H9 (cell line): ENCODE data around the gene RAET1G. TPM values are rescaled to one million over a fixed set of nuclear protein-coding genes. Genes with fewer than 3 reads are reported as not detected.

ENCODE experiments used
- DNase-seq: peaks from one replicate; pipeline ENCODE4 v3.0.0-alpha.2; 2017
- H2AFZ ChIP-seq: one replicate; pipeline ENCODE4 v1.6.1; 2013; ENCODE audit warnings: mild to moderate bottlenecking, low read length, control low read depth, moderate library complexity
- H2AK5ac ChIP-seq: 2 replicates; pipeline ENCODE4 v1.6.1; 2013; ENCODE audit warnings: low read length, control low read depth, mixed read lengths; ENCODE audit not compliant: insufficient read length
- H2BK120ac ChIP-seq: one replicate; pipeline ENCODE4 v1.6.1; 2013; ENCODE audit warnings: low read depth, mild to moderate bottlenecking, low read length, control low read depth, inconsistent platforms; ENCODE audit not compliant: poor library complexity, severe bottlenecking
- H2BK12ac ChIP-seq: 2 replicates; pipeline ENCODE4 v1.6.1; 2013; ENCODE audit warnings: low read length, control low read depth, mixed read lengths, low read depth; ENCODE audit not compliant: insufficient read length
- H2BK15ac ChIP-seq: 2 replicates; pipeline ENCODE4 v1.6.1; 2013; ENCODE audit warnings: low read depth, low read length, control low read depth
- H2BK20ac ChIP-seq: one replicate; pipeline ENCODE4 v1.6.1; 2013; ENCODE audit warnings: low read depth, mild to moderate bottlenecking, low read length, control low read depth, inconsistent platforms; ENCODE audit not compliant: poor library complexity, severe bottlenecking
- H2BK5ac ChIP-seq: 2 replicates; pipeline ENCODE4 v1.6.1; 2013; ENCODE audit warnings: low read length, control low read depth, mixed read lengths; ENCODE audit not compliant: insufficient read length
- H3K14ac ChIP-seq: 2 replicates; pipeline ENCODE4 v1.6.1; 2013; ENCODE audit warnings: low read length, control low read depth; ENCODE audit not compliant: insufficient read depth
- H3K18ac ChIP-seq: 2 replicates; pipeline ENCODE4 v1.6.1; 2013; ENCODE audit warnings: low read depth, mild to moderate bottlenecking, mixed read lengths, low read length, control low read depth; ENCODE audit not compliant: insufficient read length
- H3K23ac ChIP-seq: 2 replicates; pipeline ENCODE4 v1.6.1; 2013; ENCODE audit warnings: low read length, control low read depth, mixed read lengths, low read depth; ENCODE audit not compliant: insufficient read length
- H3K23me2 ChIP-seq: 2 replicates; pipeline ENCODE4 v1.6.1; 2013; ENCODE audit warnings: low read depth, mild to moderate bottlenecking, mixed read lengths, low read length, control low read depth; ENCODE audit not compliant: insufficient read length, poor library complexity, severe bottlenecking
- H3K27ac ChIP-seq: 2 replicates; pipeline ENCODE4 v1.5.1; 2013; ENCODE audit warnings: low read length, control low read depth, mixed read lengths, low read depth; ENCODE audit not compliant: insufficient read length
- H3K27me3 ChIP-seq: 2 replicates; pipeline ENCODE4 v1.6.1; 2013; ENCODE audit warnings: low read length, control low read depth, inconsistent platforms; ENCODE audit not compliant: insufficient read depth
- H3K4ac ChIP-seq: 2 replicates; pipeline ENCODE4 v1.6.1; 2013; ENCODE audit warnings: low read depth, mild to moderate bottlenecking, control low read depth, inconsistent platforms, low read length, moderate library complexity
- H3K4me1 ChIP-seq: 2 replicates; pipeline ENCODE4 v1.6.1; 2013; ENCODE audit warnings: low read length, control low read depth, inconsistent platforms; ENCODE audit not compliant: insufficient read depth
- H3K4me2 ChIP-seq: 2 replicates; pipeline ENCODE4 v1.6.1; 2013; ENCODE audit warnings: low read length, control low read depth, mixed read lengths; ENCODE audit not compliant: insufficient read length, insufficient read depth
- H3K56ac ChIP-seq: 2 replicates; pipeline ENCODE4 v1.6.1; 2013; ENCODE audit warnings: low read depth, mild to moderate bottlenecking, mixed read lengths, low read length, control low read depth; ENCODE audit not compliant: insufficient read length
- H3K79me1 ChIP-seq: 2 replicates; pipeline ENCODE4 v1.6.1; 2013; ENCODE audit warnings: low read depth, mild to moderate bottlenecking, moderate library complexity, low read length, control low read depth, inconsistent platforms; ENCODE audit not compliant: insufficient read depth, poor library complexity, severe bottlenecking
- H3K79me2 ChIP-seq: 2 replicates; pipeline ENCODE4 v1.6.1; 2013; ENCODE audit warnings: low read length, control low read depth, inconsistent platforms; ENCODE audit not compliant: insufficient read depth
- H3K9ac ChIP-seq: 2 replicates; pipeline ENCODE4 v1.6.1; 2013; ENCODE audit warnings: low read length, control low read depth, mixed read lengths; ENCODE audit not compliant: insufficient read length; ENCODE audit errors: extremely low read depth
- H3K9me3 ChIP-seq: one replicate; pipeline ENCODE4 v1.6.1; 2013; ENCODE audit warnings: low read depth, low read length, inconsistent platforms; ENCODE audit not compliant: control insufficient read depth
- H3T11ph ChIP-seq: one replicate; pipeline ENCODE4 v1.6.1; 2013; ENCODE audit warnings: mild to moderate bottlenecking, low read length, control low read depth, inconsistent platforms
- H4K20me1 ChIP-seq: one replicate; pipeline ENCODE4 v1.6.1; 2013; ENCODE audit not compliant: control insufficient read depth, insufficient read length, insufficient read depth
- H4K5ac ChIP-seq: 2 replicates; pipeline ENCODE4 v1.6.1; 2013; ENCODE audit warnings: low read depth, mild to moderate bottlenecking, mixed read lengths, low read length, control low read depth; ENCODE audit not compliant: insufficient read length
- H4K8ac ChIP-seq: replicated peaks from 2 replicates; pipeline ENCODE4 v1.6.1; 2013; ENCODE audit warnings: low read length, control low read depth, mixed read lengths, low read depth; ENCODE audit not compliant: insufficient read length
- H4K91ac ChIP-seq: 2 replicates; pipeline ENCODE4 v1.6.1; 2013; ENCODE audit warnings: low read depth, mild to moderate bottlenecking, moderate library complexity, mixed read lengths, low read length, control low read depth; ENCODE audit not compliant: insufficient read length
- H3K27ac Mint-ChIP-seq, 3 experiments: 2 replicates in 2 of 3; 3 replicates in 1 of 3; pipeline ENCODE4 v1.8.0; 2020 to 2021; ENCODE audit warnings: mixed read lengths in 3 of 3, mild to moderate bottlenecking in 1 of 3, moderate library complexity in 1 of 3
- H3K27me3 Mint-ChIP-seq: 2 replicates; pipeline ENCODE4 v1.8.0; 2021; ENCODE audit warnings: low read depth, mild to moderate bottlenecking, moderate library complexity, mixed read lengths
- H3K36me3 Mint-ChIP-seq, 3 experiments: 2 replicates in 2 of 3; 3 replicates in 1 of 3; pipeline ENCODE4 v1.8.0; 2020 to 2021; ENCODE audit warnings: low read depth in 3 of 3, mixed read lengths in 3 of 3; ENCODE audit not compliant: insufficient read depth in 1 of 3
- H3K4me1 Mint-ChIP-seq, 2 experiments: 2 replicates each; pipeline ENCODE4 v1.8.0; 2020; ENCODE audit warnings: mixed read lengths in 2 of 2
- H3K4me3 Mint-ChIP-seq, 2 experiments: 2 replicates in 1 of 2; 3 replicates in 1 of 2; pipeline ENCODE4 v1.8.0; 2020 to 2021; ENCODE audit warnings: mild to moderate bottlenecking in 2 of 2, mixed read lengths in 2 of 2, moderate library complexity in 1 of 2
- H3K9me3 Mint-ChIP-seq, 2 experiments: 2 replicates in 1 of 2; 3 replicates in 1 of 2; pipeline ENCODE4 v1.8.0; 2020; ENCODE audit warnings: mild to moderate bottlenecking in 2 of 2, mixed read lengths in 2 of 2, moderate library complexity in 1 of 2
- WGBS: extraction: QIAGEN DNeasy Blood & Tissue Kit; methylation state at CpG from one replicate; pipeline ENCODE4 v1.1.7; 2013; ENCODE audit warnings: missing lambda C conversion rate, low lambda C conversion rate, mixed read lengths; ENCODE audit not compliant: insufficient read length; ENCODE audit errors: extremely low coverage; 5-methylcytosine and 5-hydroxymethylcytosine counted together
- total RNA-seq: library from RNA; stranded (reverse); gene quantifications from 2 replicates; pipeline ENCODE4 v1.2.1, GENCODE V29; 2021
- TF ChIP-seq, protein P1 (sequence below): fragments of 200-600 bp; sonication (generic); conservative IDR thresholded peaks from 3 replicates; pipeline ENCODE4 v1.8.0; 2021; ENCODE audit warnings: antibody characterized with exemption, mild to moderate bottlenecking

The RAET1G gene
- total RNA-seq, 1 experiment from 2014 or later = not detected

- H3K27ac Mint-ChIP-seq = no peak overlapping the region
- Histone ChIP-seq H3K79me2 (no peaks in the 10 kb centered on the region), H3K27ac (no peak overlapping the region), H3K27me3 (no peaks in the 10 kb centered on the region), H2BK20ac (no peak overlapping the region), H3K23ac (no peak overlapping the region), H4K5ac (no peak overlapping the region), H4K8ac (no peak overlapping the region), H3T11ph (no peak overlapping the region), H3K4me2 (no peak overlapping the region), H2AK5ac (no peak overlapping the region), H3K56ac (no peak overlapping the region), H3K14ac (no peak overlapping the region), H2BK12ac (no peak overlapping the region), H2BK5ac (no peak overlapping the region), H3K9me3 (no peaks in the 10 kb centered on the region), H3K79me1 (no peaks in the 10 kb centered on the region), H2AFZ (no peak overlapping the region), H3K18ac (no peak overlapping the region), H3K23me2 (no peaks in the 10 kb centered on the region), H4K91ac (no peak overlapping the region), H2BK15ac (no peak overlapping the region), H4K20me1 (no peaks in the 10 kb centered on the region), H2BK120ac (no peak overlapping the region), H3K4me1 (no peaks in the 10 kb centered on the region), H3K9ac (no peak overlapping the region), H3K4ac (no peak overlapping the region)
- no peak overlapping the region; a peak in 2 of 5 replicates for H3K4me3 Mint-ChIP-seq
- no peaks in the 10 kb centered on the region for H3K36me3 Mint-ChIP-seq
- H3K9me3 Mint-ChIP-seq = no peaks in the 10 kb centered on the region
- TF ChIP-seq, protein P1, sequence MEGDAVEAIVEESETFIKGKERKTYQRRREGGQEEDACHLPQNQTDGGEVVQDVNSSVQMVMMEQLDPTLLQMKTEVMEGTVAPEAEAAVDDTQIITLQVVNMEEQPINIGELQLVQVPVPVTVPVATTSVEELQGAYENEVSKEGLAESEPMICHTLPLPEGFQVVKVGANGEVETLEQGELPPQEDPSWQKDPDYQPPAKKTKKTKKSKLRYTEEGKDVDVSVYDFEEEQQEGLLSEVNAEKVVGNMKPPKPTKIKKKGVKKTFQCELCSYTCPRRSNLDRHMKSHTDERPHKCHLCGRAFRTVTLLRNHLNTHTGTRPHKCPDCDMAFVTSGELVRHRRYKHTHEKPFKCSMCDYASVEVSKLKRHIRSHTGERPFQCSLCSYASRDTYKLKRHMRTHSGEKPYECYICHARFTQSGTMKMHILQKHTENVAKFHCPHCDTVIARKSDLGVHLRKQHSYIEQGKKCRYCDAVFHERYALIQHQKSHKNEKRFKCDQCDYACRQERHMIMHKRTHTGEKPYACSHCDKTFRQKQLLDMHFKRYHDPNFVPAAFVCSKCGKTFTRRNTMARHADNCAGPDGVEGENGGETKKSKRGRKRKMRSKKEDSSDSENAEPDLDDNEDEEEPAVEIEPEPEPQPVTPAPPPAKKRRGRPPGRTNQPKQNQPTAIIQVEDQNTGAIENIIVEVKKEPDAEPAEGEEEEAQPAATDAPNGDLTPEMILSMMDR = peak; percentile 35; the same call in 2 of the 3 replicates
- no CpG with 5 or more reads among the region's 11 CpGs for WGBS
- H3K27me3 Mint-ChIP-seq = peaks cover 50% of the 10 kb centered on the region
- DNase-seq = peak; percentile 77
- peaks cover 2 to 6% of the 10 kb centered on the region in 2 experiments; a peak in 2 of 4 replicates for H3K4me1 Mint-ChIP-seq
Measured at GRCh38 chr6:149884215-149884614, 38.7 kb downstream of the RAET1G start.
